GM19099 (cell line): ENCODE results near the gene CCDC201.

Experiments
- POLR2A ChIP-seq: IDR thresholded peaks from 3 replicates; pipeline ENCODE4 v1.6.1; 2011; ENCODE audit warnings: low read depth; ENCODE audit not compliant: insufficient read length; ENCODE audit errors: extremely low read depth

Gene CCDC201

GRCh38 chr7:45873035-45873354 lies at the start of gene CCDC201:
Gene CCDC201, minus strand, starts transcription at chr7:45873082. Its CDS starts 75 bp downstream, at chr7:45873007.
- no peak for TF ChIP-seq POLR2A

GRCh38 chr7:45921699-45922519 lies 49.0 kb upstream of the CCDC201 start:
- no peak for TF ChIP-seq POLR2A

- TF ChIP-seq POLR2A = no peak
Observed at GRCh38 chr7:45921381-45921698, 48.5 kb upstream of the CCDC201 start.

- no peak for TF ChIP-seq POLR2A
Observed at GRCh38 chr7:45920502-45921380, 47.9 kb upstream of the CCDC201 start, which contains the start of gene IGFBP3. Gene IGFBP3, minus strand, starts transcription at chr7:45921272. Its CDS starts 132 bp downstream, at chr7:45921140.

- no peak for TF ChIP-seq POLR2A
Observed at GRCh38 chr7:45919993-45920459, 47.1 kb upstream of the CCDC201 start.

GRCh38 chr7:45919231-45919784 lies 46.4 kb upstream of the CCDC201 start:
- TF ChIP-seq POLR2A = no peak

GRCh38 chr7:45918556-45918955 lies 45.7 kb upstream of the CCDC201 start:
- no peak for TF ChIP-seq POLR2A

GRCh38 chr7:45917658-45918057 lies 44.8 kb upstream of the CCDC201 start:
- TF ChIP-seq POLR2A = no peak

- TF ChIP-seq POLR2A = no peak
Observed at GRCh38 chr7:45917064-45917463, 44.2 kb upstream of the CCDC201 start.

GRCh38 chr7:45915606-45916005 lies 42.7 kb upstream of the CCDC201 start:
- no peak for TF ChIP-seq POLR2A

GRCh38 chr7:45914911-45915310 lies 42.0 kb upstream of the CCDC201 start:
- no peak for TF ChIP-seq POLR2A

GRCh38 chr7:45912972-45913371 lies 40.1 kb upstream of the CCDC201 start:
- TF ChIP-seq POLR2A = no peak

- TF ChIP-seq POLR2A = no peak
Observed at GRCh38 chr7:45911311-45911710, 38.4 kb upstream of the CCDC201 start.

GRCh38 chr7:45910855-45911254 lies 38.0 kb upstream of the CCDC201 start:
- no peak for TF ChIP-seq POLR2A

GRCh38 chr7:45909561-45909960 lies 36.7 kb upstream of the CCDC201 start:
- TF ChIP-seq POLR2A = no peak
